K562 (cell line): ENCODE measurements around the gene PSMD8. TPM values are rescaled to one million over a fixed set of nuclear protein-coding genes. Genes with fewer than 3 reads are reported as not detected.
A peak's percentile ranks its signal among the peaks of the same experiment; 100 is the strongest.

Experiments used
- C11orf30 ChIP-seq: fragments of 450-650 bp; IDR thresholded peaks from 2 replicates; pipeline ENCODE4 v1.6.1; 2016; ENCODE audit warnings: low read depth, mild to moderate bottlenecking
- CTBP1 ChIP-seq: fragments of 450-650 bp; IDR thresholded peaks from 2 replicates; pipeline ENCODE4 v1.6.1; 2016; ENCODE audit warnings: borderline replicate concordance
- FOXP1 ChIP-seq: sonication (generic); formaldehyde crosslinking; IDR thresholded peaks from 2 replicates; pipeline ENCODE4 v1.8.0; 2022; ENCODE audit warnings: mild to moderate bottlenecking, missing genetic modification reagents
- FUS ChIP-seq: fragments of 200-400 bp; formaldehyde crosslinking; optimal IDR thresholded peaks from 2 replicates; pipeline ENCODE3; 2017; ENCODE audit warnings: low read depth, low read length
- HDAC1 ChIP-seq, 2 experiments: fragments of 450-650 bp; IDR thresholded peaks; 2 replicates each; pipeline ENCODE4 v1.6.1; 2016 to 2017; ENCODE audit warnings: inconsistent platforms in 1 of 2, mild to moderate bottlenecking in 1 of 2, moderate library complexity in 1 of 2
- HDAC2 ChIP-seq: fragments of 450-650 bp; IDR thresholded peaks from 2 replicates; pipeline ENCODE4 v1.6.1; 2016; ENCODE audit warnings: mild to moderate bottlenecking
- JUN ChIP-seq, 2 experiments: sonication (generic) in 1 of 2; formaldehyde crosslinking in 1 of 2; IDR thresholded peaks; 2 replicates each; pipeline versions ENCODE4 v1.6.1 to v1.8.0; 2012 to 2022; ENCODE audit warnings: borderline replicate concordance in 2 of 2, mild to moderate bottlenecking in 2 of 2, improper control_type of control experiment in 1 of 2, low read depth in 1 of 2, low read length in 1 of 2, missing genetic modification reagents in 1 of 2
- LARP7 ChIP-seq: fragments of 450-650 bp; IDR thresholded peaks from 2 replicates; pipeline ENCODE4 v1.6.1; 2016
- MLLT1 ChIP-seq, 2 experiments: fragments of 450-650 bp; IDR thresholded peaks; 2 replicates each; pipeline ENCODE4 v1.6.1; 2016
- NCOA1 ChIP-seq: fragments of 450-650 bp; IDR thresholded peaks from 2 replicates; pipeline ENCODE4 v1.6.1; 2016; ENCODE audit warnings: low read depth
- PHF20 ChIP-seq: fragments of 450-650 bp; IDR thresholded peaks from 2 replicates; pipeline ENCODE4 v1.6.1; 2018; ENCODE audit not compliant: partially characterized antibody
- TFAP4 ChIP-seq: sonication (generic); formaldehyde crosslinking; IDR thresholded peaks from 2 replicates; pipeline ENCODE4 v1.8.0; 2022; ENCODE audit warnings: missing genetic modification reagents, mild to moderate bottlenecking, moderate library complexity, borderline replicate concordance
- ZFPM2 ChIP-seq: fragments of 250-450 bp; sonication (Bioruptor Pico); IDR thresholded peaks from 2 replicates; pipeline ENCODE4 v1.5.1; 2022; ENCODE audit warnings: mild to moderate bottlenecking
- ZNF175 ChIP-seq: fragments of 200-800 bp; sonication (Bioruptor generic); IDR thresholded peaks from 2 replicates; pipeline ENCODE4 v1.6.1; 2016; ENCODE audit warnings: low read depth, mild to moderate bottlenecking, missing genetic modification characterization, missing compliant biosample characterization
- ZNF57 ChIP-seq: fragments of 450-650 bp; formaldehyde crosslinking; IDR thresholded peaks from 2 replicates; pipeline ENCODE4 v1.4.0; 2020; ENCODE audit warnings: mild to moderate bottlenecking, moderate library complexity
- ZZZ3 ChIP-seq: fragments of 450-650 bp; IDR thresholded peaks from 2 replicates; pipeline ENCODE4 v1.6.1; 2016; ENCODE audit warnings: antibody characterized with exemption, mild to moderate bottlenecking, moderate library complexity
- polyA plus RNA-seq, 8 experiments: library from polyadenylated mRNA; depleted of rRNA in 4 of 8; stranded (reverse) in 5 of 8; unstranded in 3 of 8; fragments of >200 nt; fragmentation: Nextera tagmentation in 2 of 8; fragmentation: Illumina TruSeq in 1 of 8; extraction: Ambion mirVana in 2 of 8; extraction: Trizol in 1 of 8; gene quantifications; 2 replicates each; pipeline versions ENCODE4 v1.2.1 to v1.2.3, GENCODE V29; 2011 to 2014; ENCODE audit warnings: inconsistent platforms in 1 of 8, missing spikeins in 1 of 8
- total RNA-seq, 7 experiments: library from RNA; depleted of rRNA in 6 of 7; stranded (reverse); fragments of >200 nt in 6 of 7; fragmentation: Illumina TruSeq in 2 of 7; extraction: Trizol in 2 of 7; gene quantifications; 2 replicates each; pipeline versions ENCODE4 v1.2.1 to v1.2.3, GENCODE V29; 2011 to 2021; ENCODE audit warnings: low replicate concordance in 1 of 7
- TF ChIP-seq, protein P1 (sequence below): sonication (generic); formaldehyde crosslinking; IDR thresholded peaks from 2 replicates; pipeline ENCODE4 v1.8.0; 2022; ENCODE audit warnings: mild to moderate bottlenecking, missing genetic modification reagents
- TF ChIP-seq, protein P2 (sequence below), 2 experiments: fragments of 450-650 bp; IDR thresholded peaks; 2 replicates each; pipeline ENCODE4 v1.6.1; 2018; ENCODE audit warnings: mild to moderate bottlenecking in 2 of 2, low read depth in 1 of 2; ENCODE audit not compliant: partially characterized antibody in 2 of 2

Gene PSMD8
- total and polyA plus RNA-seq, 9 of the 15 experiments (the other 6 are each of a cell fraction or from before 2014, with no cell fraction given), result 130 to 583 (median 315) TPM

- TF ChIP-seq, protein P1, sequence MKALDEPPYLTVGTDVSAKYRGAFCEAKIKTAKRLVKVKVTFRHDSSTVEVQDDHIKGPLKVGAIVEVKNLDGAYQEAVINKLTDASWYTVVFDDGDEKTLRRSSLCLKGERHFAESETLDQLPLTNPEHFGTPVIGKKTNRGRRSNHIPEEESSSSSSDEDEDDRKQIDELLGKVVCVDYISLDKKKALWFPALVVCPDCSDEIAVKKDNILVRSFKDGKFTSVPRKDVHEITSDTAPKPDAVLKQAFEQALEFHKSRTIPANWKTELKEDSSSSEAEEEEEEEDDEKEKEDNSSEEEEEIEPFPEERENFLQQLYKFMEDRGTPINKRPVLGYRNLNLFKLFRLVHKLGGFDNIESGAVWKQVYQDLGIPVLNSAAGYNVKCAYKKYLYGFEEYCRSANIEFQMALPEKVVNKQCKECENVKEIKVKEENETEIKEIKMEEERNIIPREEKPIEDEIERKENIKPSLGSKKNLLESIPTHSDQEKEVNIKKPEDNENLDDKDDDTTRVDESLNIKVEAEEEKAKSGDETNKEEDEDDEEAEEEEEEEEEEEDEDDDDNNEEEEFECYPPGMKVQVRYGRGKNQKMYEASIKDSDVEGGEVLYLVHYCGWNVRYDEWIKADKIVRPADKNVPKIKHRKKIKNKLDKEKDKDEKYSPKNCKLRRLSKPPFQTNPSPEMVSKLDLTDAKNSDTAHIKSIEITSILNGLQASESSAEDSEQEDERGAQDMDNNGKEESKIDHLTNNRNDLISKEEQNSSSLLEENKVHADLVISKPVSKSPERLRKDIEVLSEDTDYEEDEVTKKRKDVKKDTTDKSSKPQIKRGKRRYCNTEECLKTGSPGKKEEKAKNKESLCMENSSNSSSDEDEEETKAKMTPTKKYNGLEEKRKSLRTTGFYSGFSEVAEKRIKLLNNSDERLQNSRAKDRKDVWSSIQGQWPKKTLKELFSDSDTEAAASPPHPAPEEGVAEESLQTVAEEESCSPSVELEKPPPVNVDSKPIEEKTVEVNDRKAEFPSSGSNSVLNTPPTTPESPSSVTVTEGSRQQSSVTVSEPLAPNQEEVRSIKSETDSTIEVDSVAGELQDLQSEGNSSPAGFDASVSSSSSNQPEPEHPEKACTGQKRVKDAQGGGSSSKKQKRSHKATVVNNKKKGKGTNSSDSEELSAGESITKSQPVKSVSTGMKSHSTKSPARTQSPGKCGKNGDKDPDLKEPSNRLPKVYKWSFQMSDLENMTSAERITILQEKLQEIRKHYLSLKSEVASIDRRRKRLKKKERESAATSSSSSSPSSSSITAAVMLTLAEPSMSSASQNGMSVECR (CRISPR knock-in tag), result no peak
- TF ChIP-seq FUS, result no peak
- no peak for TF ChIP-seq ZNF57
- TF ChIP-seq NCOA1, result no peak
- TF ChIP-seq TFAP4 (CRISPR knock-in tag), result no peak
- TF ChIP-seq ZZZ3, result no peak
- TF ChIP-seq ZNF175 (CRISPR knock-in tag), result no peak
- TF ChIP-seq MLLT1 (IDR thresholded peaks at IDR 0.05), result no peak
- TF ChIP-seq CTBP1, result peak; percentile 51; the same call in 1 of the 2 replicates
- TF ChIP-seq PHF20, result no peak
- TF ChIP-seq JUN (IDR thresholded peaks at IDR 0.05; ENCODE audit: borderline replicate concordance, low read depth, low read length), result peak; percentile 64; the same call in 1 of the 2 replicates
- no peak for TF ChIP-seq JUN (CRISPR knock-in tag; IDR thresholded peaks at IDR 0.05; ENCODE audit: borderline replicate concordance)
- TF ChIP-seq C11orf30, result no peak; the same call in 1 of the 2 replicates
- no peak for TF ChIP-seq LARP7
- no peak for TF ChIP-seq ZFPM2
- TF ChIP-seq HDAC2, result no peak
- TF ChIP-seq, protein P2, sequence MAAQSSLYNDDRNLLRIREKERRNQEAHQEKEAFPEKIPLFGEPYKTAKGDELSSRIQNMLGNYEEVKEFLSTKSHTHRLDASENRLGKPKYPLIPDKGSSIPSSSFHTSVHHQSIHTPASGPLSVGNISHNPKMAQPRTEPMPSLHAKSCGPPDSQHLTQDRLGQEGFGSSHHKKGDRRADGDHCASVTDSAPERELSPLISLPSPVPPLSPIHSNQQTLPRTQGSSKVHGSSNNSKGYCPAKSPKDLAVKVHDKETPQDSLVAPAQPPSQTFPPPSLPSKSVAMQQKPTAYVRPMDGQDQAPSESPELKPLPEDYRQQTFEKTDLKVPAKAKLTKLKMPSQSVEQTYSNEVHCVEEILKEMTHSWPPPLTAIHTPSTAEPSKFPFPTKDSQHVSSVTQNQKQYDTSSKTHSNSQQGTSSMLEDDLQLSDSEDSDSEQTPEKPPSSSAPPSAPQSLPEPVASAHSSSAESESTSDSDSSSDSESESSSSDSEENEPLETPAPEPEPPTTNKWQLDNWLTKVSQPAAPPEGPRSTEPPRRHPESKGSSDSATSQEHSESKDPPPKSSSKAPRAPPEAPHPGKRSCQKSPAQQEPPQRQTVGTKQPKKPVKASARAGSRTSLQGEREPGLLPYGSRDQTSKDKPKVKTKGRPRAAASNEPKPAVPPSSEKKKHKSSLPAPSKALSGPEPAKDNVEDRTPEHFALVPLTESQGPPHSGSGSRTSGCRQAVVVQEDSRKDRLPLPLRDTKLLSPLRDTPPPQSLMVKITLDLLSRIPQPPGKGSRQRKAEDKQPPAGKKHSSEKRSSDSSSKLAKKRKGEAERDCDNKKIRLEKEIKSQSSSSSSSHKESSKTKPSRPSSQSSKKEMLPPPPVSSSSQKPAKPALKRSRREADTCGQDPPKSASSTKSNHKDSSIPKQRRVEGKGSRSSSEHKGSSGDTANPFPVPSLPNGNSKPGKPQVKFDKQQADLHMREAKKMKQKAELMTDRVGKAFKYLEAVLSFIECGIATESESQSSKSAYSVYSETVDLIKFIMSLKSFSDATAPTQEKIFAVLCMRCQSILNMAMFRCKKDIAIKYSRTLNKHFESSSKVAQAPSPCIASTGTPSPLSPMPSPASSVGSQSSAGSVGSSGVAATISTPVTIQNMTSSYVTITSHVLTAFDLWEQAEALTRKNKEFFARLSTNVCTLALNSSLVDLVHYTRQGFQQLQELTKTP (IDR thresholded peaks at IDR 0.05; ENCODE audit: low read depth in 1 of 2, partially characterized antibody in 2 of 2), result no peak
- TF ChIP-seq FOXP1 (CRISPR knock-in tag), result no peak
- TF ChIP-seq HDAC1 (IDR thresholded peaks at IDR 0.05), result peak in 1 of 2 experiments; percentile 45; a peak in 1 of 4 replicates
These were observed 18.4 kb downstream of the PSMD8 start (continued) for GRCh38 chr19:38392707-38393308.
